H9 (cell line): ENCODE results near the gene FAM83C. TPM values are rescaled to one million over a fixed set of nuclear protein-coding genes. Genes with fewer than 3 reads are reported as not detected.

Experiments used
- DNase-seq: peaks from one replicate; pipeline ENCODE4 v3.0.0-alpha.2; 2017
- H2AFZ ChIP-seq: one replicate; pipeline ENCODE4 v1.6.1; 2013; ENCODE audit warnings: mild to moderate bottlenecking, low read length, control low read depth, moderate library complexity
- H2AK5ac ChIP-seq: 2 replicates; pipeline ENCODE4 v1.6.1; 2013; ENCODE audit warnings: low read length, control low read depth, mixed read lengths; ENCODE audit not compliant: insufficient read length
- H2BK120ac ChIP-seq: one replicate; pipeline ENCODE4 v1.6.1; 2013; ENCODE audit warnings: low read depth, mild to moderate bottlenecking, low read length, control low read depth, inconsistent platforms; ENCODE audit not compliant: poor library complexity, severe bottlenecking
- H2BK12ac ChIP-seq: 2 replicates; pipeline ENCODE4 v1.6.1; 2013; ENCODE audit warnings: low read length, control low read depth, mixed read lengths, low read depth; ENCODE audit not compliant: insufficient read length
- H2BK15ac ChIP-seq: 2 replicates; pipeline ENCODE4 v1.6.1; 2013; ENCODE audit warnings: low read depth, low read length, control low read depth
- H2BK20ac ChIP-seq: one replicate; pipeline ENCODE4 v1.6.1; 2013; ENCODE audit warnings: low read depth, mild to moderate bottlenecking, low read length, control low read depth, inconsistent platforms; ENCODE audit not compliant: poor library complexity, severe bottlenecking
- H2BK5ac ChIP-seq: 2 replicates; pipeline ENCODE4 v1.6.1; 2013; ENCODE audit warnings: low read length, control low read depth, mixed read lengths; ENCODE audit not compliant: insufficient read length
- H3K14ac ChIP-seq: 2 replicates; pipeline ENCODE4 v1.6.1; 2013; ENCODE audit warnings: low read length, control low read depth; ENCODE audit not compliant: insufficient read depth
- H3K18ac ChIP-seq: 2 replicates; pipeline ENCODE4 v1.6.1; 2013; ENCODE audit warnings: low read depth, mild to moderate bottlenecking, mixed read lengths, low read length, control low read depth; ENCODE audit not compliant: insufficient read length
- H3K23ac ChIP-seq: 2 replicates; pipeline ENCODE4 v1.6.1; 2013; ENCODE audit warnings: low read length, control low read depth, mixed read lengths, low read depth; ENCODE audit not compliant: insufficient read length
- H3K23me2 ChIP-seq: 2 replicates; pipeline ENCODE4 v1.6.1; 2013; ENCODE audit warnings: low read depth, mild to moderate bottlenecking, mixed read lengths, low read length, control low read depth; ENCODE audit not compliant: insufficient read length, poor library complexity, severe bottlenecking
- H3K27ac ChIP-seq: 2 replicates; pipeline ENCODE4 v1.5.1; 2013; ENCODE audit warnings: low read length, control low read depth, mixed read lengths, low read depth; ENCODE audit not compliant: insufficient read length
- H3K27me3 ChIP-seq: 2 replicates; pipeline ENCODE4 v1.6.1; 2013; ENCODE audit warnings: low read length, control low read depth, inconsistent platforms; ENCODE audit not compliant: insufficient read depth
- H3K4ac ChIP-seq: 2 replicates; pipeline ENCODE4 v1.6.1; 2013; ENCODE audit warnings: low read depth, mild to moderate bottlenecking, control low read depth, inconsistent platforms, low read length, moderate library complexity
- H3K4me1 ChIP-seq: 2 replicates; pipeline ENCODE4 v1.6.1; 2013; ENCODE audit warnings: low read length, control low read depth, inconsistent platforms; ENCODE audit not compliant: insufficient read depth
- H3K4me2 ChIP-seq: 2 replicates; pipeline ENCODE4 v1.6.1; 2013; ENCODE audit warnings: low read length, control low read depth, mixed read lengths; ENCODE audit not compliant: insufficient read length, insufficient read depth
- H3K56ac ChIP-seq: 2 replicates; pipeline ENCODE4 v1.6.1; 2013; ENCODE audit warnings: low read depth, mild to moderate bottlenecking, mixed read lengths, low read length, control low read depth; ENCODE audit not compliant: insufficient read length
- H3K79me1 ChIP-seq: 2 replicates; pipeline ENCODE4 v1.6.1; 2013; ENCODE audit warnings: low read depth, mild to moderate bottlenecking, moderate library complexity, low read length, control low read depth, inconsistent platforms; ENCODE audit not compliant: insufficient read depth, poor library complexity, severe bottlenecking
- H3K79me2 ChIP-seq: 2 replicates; pipeline ENCODE4 v1.6.1; 2013; ENCODE audit warnings: low read length, control low read depth, inconsistent platforms; ENCODE audit not compliant: insufficient read depth
- H3K9ac ChIP-seq: 2 replicates; pipeline ENCODE4 v1.6.1; 2013; ENCODE audit warnings: low read length, control low read depth, mixed read lengths; ENCODE audit not compliant: insufficient read length; ENCODE audit errors: extremely low read depth
- H3K9me3 ChIP-seq: one replicate; pipeline ENCODE4 v1.6.1; 2013; ENCODE audit warnings: low read depth, low read length, inconsistent platforms; ENCODE audit not compliant: control insufficient read depth
- H3T11ph ChIP-seq: one replicate; pipeline ENCODE4 v1.6.1; 2013; ENCODE audit warnings: mild to moderate bottlenecking, low read length, control low read depth, inconsistent platforms
- H4K20me1 ChIP-seq: one replicate; pipeline ENCODE4 v1.6.1; 2013; ENCODE audit not compliant: control insufficient read depth, insufficient read length, insufficient read depth
- H4K5ac ChIP-seq: 2 replicates; pipeline ENCODE4 v1.6.1; 2013; ENCODE audit warnings: low read depth, mild to moderate bottlenecking, mixed read lengths, low read length, control low read depth; ENCODE audit not compliant: insufficient read length
- H4K8ac ChIP-seq: replicated peaks from 2 replicates; pipeline ENCODE4 v1.6.1; 2013; ENCODE audit warnings: low read length, control low read depth, mixed read lengths, low read depth; ENCODE audit not compliant: insufficient read length
- H4K91ac ChIP-seq: 2 replicates; pipeline ENCODE4 v1.6.1; 2013; ENCODE audit warnings: low read depth, mild to moderate bottlenecking, moderate library complexity, mixed read lengths, low read length, control low read depth; ENCODE audit not compliant: insufficient read length
- H3K27ac Mint-ChIP-seq, 3 experiments: 2 replicates in 2 of 3; 3 replicates in 1 of 3; pipeline ENCODE4 v1.8.0; 2020 to 2021; ENCODE audit warnings: mixed read lengths in 3 of 3, mild to moderate bottlenecking in 1 of 3, moderate library complexity in 1 of 3
- H3K27me3 Mint-ChIP-seq: 2 replicates; pipeline ENCODE4 v1.8.0; 2021; ENCODE audit warnings: low read depth, mild to moderate bottlenecking, moderate library complexity, mixed read lengths
- H3K36me3 Mint-ChIP-seq, 3 experiments: 2 replicates in 2 of 3; 3 replicates in 1 of 3; pipeline ENCODE4 v1.8.0; 2020 to 2021; ENCODE audit warnings: low read depth in 3 of 3, mixed read lengths in 3 of 3; ENCODE audit not compliant: insufficient read depth in 1 of 3
- H3K4me1 Mint-ChIP-seq, 2 experiments: 2 replicates each; pipeline ENCODE4 v1.8.0; 2020; ENCODE audit warnings: mixed read lengths in 2 of 2
- H3K4me3 Mint-ChIP-seq, 2 experiments: 2 replicates in 1 of 2; 3 replicates in 1 of 2; pipeline ENCODE4 v1.8.0; 2020 to 2021; ENCODE audit warnings: mild to moderate bottlenecking in 2 of 2, mixed read lengths in 2 of 2, moderate library complexity in 1 of 2
- H3K9me3 Mint-ChIP-seq, 2 experiments: 2 replicates in 1 of 2; 3 replicates in 1 of 2; pipeline ENCODE4 v1.8.0; 2020; ENCODE audit warnings: mild to moderate bottlenecking in 2 of 2, mixed read lengths in 2 of 2, moderate library complexity in 1 of 2
- CTCF ChIP-seq: fragments of 200-600 bp; sonication (generic); conservative IDR thresholded peaks from 3 replicates; pipeline ENCODE4 v1.8.0; 2021; ENCODE audit warnings: antibody characterized with exemption, mild to moderate bottlenecking
- WGBS: extraction: QIAGEN DNeasy Blood & Tissue Kit; methylation state at CpG from one replicate; pipeline ENCODE4 v1.1.7; 2013; ENCODE audit warnings: missing lambda C conversion rate, low lambda C conversion rate, mixed read lengths; ENCODE audit not compliant: insufficient read length; ENCODE audit errors: extremely low coverage; 5-methylcytosine and 5-hydroxymethylcytosine counted together
- total RNA-seq: library from RNA; stranded (reverse); gene quantifications from 2 replicates; pipeline ENCODE4 v1.2.1, GENCODE V29; 2021

The FAM83C gene
- total RNA-seq, 1 experiment from 2014 or later, result not detected

- Histone ChIP-seq H3K79me2 (no peaks in the 10 kb centered on the region), H3K4me2 (no peak overlapping the region), H4K5ac (no peak overlapping the region), H4K91ac (no peak overlapping the region), H3K23ac (no peak overlapping the region), H3K23me2 (peaks cover 4% of the 10 kb centered on the region), H3K14ac (no peak overlapping the region), H3T11ph (no peak overlapping the region), H3K4ac (no peak overlapping the region), H2AK5ac (no peak overlapping the region), H2BK12ac (no peak overlapping the region), H2BK20ac (no peak overlapping the region), H2BK5ac (no peak overlapping the region), H3K18ac (no peak overlapping the region), H3K27me3 (no peaks in the 10 kb centered on the region), H2BK120ac (no peak overlapping the region), H2AFZ (no peak overlapping the region), H3K79me1 (no peaks in the 10 kb centered on the region), H3K9me3 (no peaks in the 10 kb centered on the region), H3K56ac (no peak overlapping the region), H3K9ac (no peak overlapping the region), H3K27ac (no peak overlapping the region), H3K4me1 (peaks cover 3% of the 10 kb centered on the region; the same call in 1 of the 2 replicates), H2BK15ac (no peak overlapping the region), H4K8ac (no peak overlapping the region), H4K20me1 (no peaks in the 10 kb centered on the region)
- WGBS, result no CpG with 5 or more reads among the region's 6 CpGs
- peaks cover 16% of the 10 kb centered on the region in 2 experiments for H3K4me1 Mint-ChIP-seq
- peaks cover 0 to 3% (median 2%) of the 10 kb centered on the region in 3 experiments; a peak in 4 of 7 replicates for H3K36me3 Mint-ChIP-seq
- H3K27me3 Mint-ChIP-seq, result peaks cover 10% of the 10 kb centered on the region
- no peak for DNase-seq
- no peak for TF ChIP-seq CTCF
- no peaks in the 10 kb centered on the region; a peak in 1 of 5 replicates for H3K9me3 Mint-ChIP-seq
- H3K27ac Mint-ChIP-seq, result no peak overlapping the region
- H3K4me3 Mint-ChIP-seq, result no peak overlapping the region; a peak in 1 of 5 replicates
Observed at GRCh38 chr20:35302421-35303335, 10.5 kb upstream of the FAM83C start.
